A549 (cell line): Measurements from ENCODE around the gene CALHM3. TPM values are rescaled to one million over a fixed set of nuclear protein-coding genes. Genes with fewer than 3 reads are reported as not detected.
A peak's percentile ranks its signal among the peaks of the same experiment; 100 is the strongest.

Experiments
- ATAC-seq, 2 experiments: fragments of 200-7000 bp in 1 of 2; fragments of >200 bp in 1 of 2; cut with Nextera tagmentation in 1 of 2; cut with Tn5 transposase in 1 of 2; 3 replicates each; pipeline versions ENCODE4 v1.8.0 to v1.9.1; 2018 to 2020; ENCODE audit warnings: mild to moderate bottlenecking in 1 of 2, moderate library complexity in 1 of 2
- CTCF ChIA-PET: fragments of 300-600 bp; sonication (Branson Sonifier 250); formaldehyde crosslinking; extraction: SDS; loops from one replicate; lab custom pipeline; 2021; ENCODE audit warnings: antibody characterized with exemption, inconsistent platforms; lab: Yijun Ruan, JAX
- POLR2A ChIA-PET: fragments of 350-600 bp; formaldehyde crosslinking; extraction: SDS; loops from one replicate; lab custom pipeline; 2021; ENCODE audit warnings: antibody characterized with exemption, inconsistent platforms; lab: Yijun Ruan, JAX
- DNase-seq, 2 experiments: peaks; one replicate each; pipeline versions ENCODE4 v3.0.0 to v3.0.0-alpha.2; 2011 to 2016; ENCODE audit warnings: low read depth in 1 of 2, low spot score in 1 of 2
- FAIRE-seq: peaks from 2 replicates; lab custom pipeline; 2011; peaks lifted over from hg19 to GRCh38; lab: Jason Lieb, UNC
- H3K27ac ChIP-seq, 2 experiments: fragments of >200 bp; sonication (Bioruptor Twin); formaldehyde crosslinking; 3 replicates each; pipeline ENCODE4 v1.5.1; 2016 to 2017
- H3K4me1 ChIP-seq: fragments of >200 bp; sonication (Bioruptor Twin); formaldehyde crosslinking; 3 replicates; pipeline ENCODE4 v1.6.1; 2016
- H3K4me2 ChIP-seq: fragments of >200 bp; sonication (Bioruptor Twin); formaldehyde crosslinking; 3 replicates; pipeline ENCODE4 v1.6.1; 2016
- H3K4me3 ChIP-seq: fragments of >200 bp; sonication (Bioruptor Twin); formaldehyde crosslinking; 3 replicates; pipeline ENCODE4 v1.5.1; 2016
- H3K9me3 ChIP-seq: fragments of >200 bp; sonication (Bioruptor Twin); formaldehyde crosslinking; 3 replicates; pipeline ENCODE4 v1.6.1; 2016
- ATOH8 ChIP-seq: fragments of 250-450 bp; sonication (Bioruptor Pico); IDR thresholded peaks from 2 replicates; pipeline ENCODE4 v1.5.0; 2020; ENCODE audit warnings: low read depth, mild to moderate bottlenecking, moderate library complexity
- CBX2 ChIP-seq: fragments of 200-600 bp; sonication (generic); IDR thresholded peaks from 2 replicates; pipeline ENCODE4 v1.6.1; 2016; ENCODE audit warnings: low read depth, mild to moderate bottlenecking, borderline replicate concordance
- CBX8 ChIP-seq: fragments of 200-600 bp; sonication (generic); IDR thresholded peaks from 2 replicates; pipeline ENCODE4 v1.6.1; 2016
- CHD2 ChIP-seq: fragments of 150-350 bp; IDR thresholded peaks from 2 replicates; pipeline ENCODE4 v1.6.1; 2014; ENCODE audit warnings: low read length; ENCODE audit not compliant: partially characterized antibody
- CHD4 ChIP-seq: fragments of 200-600 bp; sonication (generic); IDR thresholded peaks from 2 replicates; pipeline ENCODE4 v1.6.1; 2016; ENCODE audit warnings: antibody characterized with exemption, mild to moderate bottlenecking, borderline replicate concordance
- EHF ChIP-seq: fragments of 250-450 bp; sonication (Bioruptor Pico); IDR thresholded peaks from 2 replicates; pipeline ENCODE4 v1.5.0; 2020; ENCODE audit warnings: mild to moderate bottlenecking
- ELK1 ChIP-seq: fragments of 150-350 bp; IDR thresholded peaks from 2 replicates; pipeline ENCODE4 v1.6.1; 2014; ENCODE audit warnings: low read depth, mild to moderate bottlenecking, low read length
- FOSL2 ChIP-seq, 2 experiments: fragments of 450-650 bp in 1 of 2; fragments of >200 bp in 1 of 2; sonication (Bioruptor Twin) in 1 of 2; formaldehyde crosslinking; IDR thresholded peaks; 2 replicates each; pipeline versions ENCODE4 v1.5.0 to v1.6.1; 2016 to 2020; ENCODE audit warnings: mild to moderate bottlenecking in 1 of 2, moderate library complexity in 1 of 2
- HDAC2 ChIP-seq: fragments of 200-600 bp; sonication (generic); IDR thresholded peaks from 2 replicates; pipeline ENCODE4 v1.6.1; 2016
- HOXA7 ChIP-seq: fragments of 250-450 bp; sonication (Bioruptor Pico); IDR thresholded peaks from 2 replicates; pipeline ENCODE4 v1.5.0; 2020; ENCODE audit warnings: mild to moderate bottlenecking, moderate library complexity
- JUN ChIP-seq, 2 experiments: fragments of >200 bp; sonication (Bioruptor Twin); formaldehyde crosslinking; IDR thresholded peaks; 2 replicates in 1 of 2; 3 replicates in 1 of 2; pipeline ENCODE4 v1.6.1; 2016 to 2017
- JUNB ChIP-seq: fragments of >200 bp; sonication (Bioruptor Twin); formaldehyde crosslinking; IDR thresholded peaks from 2 replicates; pipeline ENCODE4 v1.6.1; 2016
- KDM1A ChIP-seq: fragments of 200-600 bp; sonication (generic); IDR thresholded peaks from 2 replicates; pipeline ENCODE4 v1.6.1; 2016; ENCODE audit warnings: low read depth, mild to moderate bottlenecking
- KDM5A ChIP-seq: fragments of 200-600 bp; sonication (generic); IDR thresholded peaks from 2 replicates; pipeline ENCODE4 v1.6.1; 2016; ENCODE audit warnings: antibody characterized with exemption, mild to moderate bottlenecking
- NFE2L2 ChIP-seq: fragments of 150-350 bp; conservative IDR thresholded peaks from 2 replicates; pipeline ENCODE4 v1.6.1; 2014; ENCODE audit warnings: low read length
- PBX3 ChIP-seq: IDR thresholded peaks from 2 replicates; pipeline ENCODE4 v1.6.1; 2012
- PHF8 ChIP-seq: fragments of 200-600 bp; sonication (generic); IDR thresholded peaks from 2 replicates; pipeline ENCODE4 v1.6.1; 2016; ENCODE audit warnings: low read depth, mild to moderate bottlenecking, antibody characterized with exemption, moderate library complexity, borderline replicate concordance
- POLR2A ChIP-seq: IDR thresholded peaks from 2 replicates; pipeline ENCODE4 v1.6.1; 2012; ENCODE audit warnings: mild to moderate bottlenecking, low read length
- RARB ChIP-seq: fragments of 250-450 bp; sonication (Bioruptor Pico); IDR thresholded peaks from 2 replicates; pipeline ENCODE4 v1.8.0; 2021; ENCODE audit warnings: mild to moderate bottlenecking, moderate library complexity
- RCOR1 ChIP-seq: fragments of 150-350 bp; IDR thresholded peaks from 2 replicates; pipeline ENCODE4 v1.6.1; 2014; ENCODE audit warnings: antibody characterized with exemption, low read length, low read depth
- SMC3 ChIP-seq: fragments of >200 bp; sonication (Bioruptor Twin); formaldehyde crosslinking; IDR thresholded peaks from 3 replicates; pipeline ENCODE4 v1.6.1; 2018; ENCODE audit warnings: inconsistent platforms
- TFCP2L1 ChIP-seq: fragments of 250-450 bp; sonication (Bioruptor Pico); IDR thresholded peaks from 2 replicates; pipeline ENCODE4 v1.5.0; 2021; ENCODE audit warnings: mild to moderate bottlenecking
- TP53 ChIP-seq: fragments of 250-450 bp; sonication (Bioruptor Pico); IDR thresholded peaks from 2 replicates; pipeline ENCODE4 v1.5.0; 2021; ENCODE audit warnings: mild to moderate bottlenecking, moderate library complexity
- ZFP36 ChIP-seq: fragments of 450-650 bp; IDR thresholded peaks from 2 replicates; pipeline ENCODE4 v1.6.1; 2014; ENCODE audit warnings: borderline replicate concordance; ENCODE audit not compliant: partially characterized antibody
- ZNF302 ChIP-seq: fragments of 250-450 bp; sonication (Bioruptor Pico); IDR thresholded peaks from 2 replicates; pipeline ENCODE4 v1.9.0; 2021; ENCODE audit warnings: inconsistent platforms, mild to moderate bottlenecking, moderate library complexity
- ZSCAN20 ChIP-seq: fragments of 250-450 bp; sonication (Bioruptor Pico); IDR thresholded peaks from 2 replicates; pipeline ENCODE4 v1.8.0; 2022; ENCODE audit warnings: mild to moderate bottlenecking, moderate library complexity
- WGBS: methylation state at CpG from one replicate; pipeline ENCODE4 v1.1.6; 2017; ENCODE audit errors: missing lambda C conversion rate; 5-methylcytosine and 5-hydroxymethylcytosine counted together
- polyA plus RNA-seq, 4 experiments: library from polyadenylated mRNA; depleted of rRNA in 3 of 4; stranded (reverse); fragments of >200 nt; fragmentation: RNase III in 1 of 4; extraction: RNeasy Plus Mini Kit Qiagen cat#74134 plus additional on column Dnase treatment in 1 of 4; gene quantifications; 2 replicates in 3 of 4; 3 replicates in 1 of 4; pipeline ENCODE4 v1.2.3, GENCODE V29; 2011 to 2017

Gene CALHM3
- polyA plus RNA-seq, 2 of the 4 experiments (the other 2 are of a cell fraction): 0.08 to 0.21 TPM

DNA sequence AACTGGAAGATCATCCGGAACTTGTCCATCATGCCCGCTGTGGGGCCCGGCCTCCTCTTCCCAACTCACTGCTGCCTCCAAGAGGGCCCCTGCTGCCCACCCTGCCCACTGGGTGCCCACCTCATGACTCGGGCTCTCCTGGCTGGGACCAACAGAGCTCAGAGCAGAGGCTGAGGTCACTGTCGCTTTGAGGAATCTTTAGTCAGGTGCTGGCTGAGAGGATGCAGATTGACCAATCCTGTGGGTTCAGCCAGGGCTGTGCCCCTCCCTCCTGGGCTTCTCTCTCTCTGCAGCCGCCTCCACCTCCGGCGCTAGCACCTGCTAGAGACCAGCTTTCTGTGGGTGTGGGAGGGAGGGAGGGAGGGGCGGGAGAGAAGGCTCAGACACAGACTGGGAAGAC, 20.3 kb downstream of the CALHM3 start, which contains the start of gene CALHM1:
Gene CALHM1 (minus strand): TSS at position 181 of the 400 bp plus-strand sequence. CDS start 149 bp downstream, at position 32.
- Histone ChIP-seq H3K4me2 (no peak within 1 kb of the TSS), H3K9me3 (no peaks in the 10 kb centered on the region), H3K4me3 (no peak within 1 kb of the TSS), H3K27ac (no peak within 1 kb of the TSS), H3K4me1 (no peaks in the 10 kb centered on the region)
- WGBS: 76% methylated on average over 8 of the region's 9 CpGs
- ChIA-PET POLR2A (no interaction called here), CTCF (interaction anchor here (1.2 kb wide), 1 partner anchor 42 kb away, joined by 3 read pairs; no protein-coding TSS in a partner anchor)
- TF ChIP-seq NFE2L2: no peak
- TF ChIP-seq ZSCAN20 (CRISPR knock-in tag): no peak
- no peak for TF ChIP-seq RARB (CRISPR knock-in tag)
- no peak for TF ChIP-seq PHF8
- no peak for TF ChIP-seq JUN (IDR thresholded peaks at IDR 0.05)
- FAIRE-seq: no peak
- peak in 1 of 2 experiments; percentile 27; a peak in 3 of 6 replicates for ATAC-seq
- DNase-seq: no peak

GRCh38 chr10:103457896-103458583, 21.0 kb downstream of the CALHM3 start:
- WGBS: 89% methylated on average over 20 of the region's 39 CpGs
- ATAC-seq: no peak
- Histone ChIP-seq H3K4me3 (no peak overlapping the region), H3K4me2 (no peak overlapping the region), H3K27ac (no peak overlapping the region), H3K4me1 (no peaks in the 10 kb centered on the region), H3K9me3 (no peaks in the 10 kb centered on the region)
- DNase-seq: no peak
- no peak for FAIRE-seq
- ChIA-PET CTCF (interaction anchor here (1.0 to 1.3 kb wide), 3 partner anchors 16 to 41 kb away, joined by 3 to 4 read pairs (median 3); no protein-coding TSS in a partner anchor), POLR2A (no interaction called here)
- TF ChIP-seq CBX2 (no peak), JUN (IDR thresholded peaks at IDR 0.05) (no peak), KDM1A (no peak), ATOH8 (no peak), KDM5A (no peak), TFCP2L1 (CRISPR knock-in tag) (no peak), CHD2 (no peak), CHD4 (no peak), ZNF302 (CRISPR knock-in tag) (no peak), CBX8 (no peak), HDAC2 (no peak), PBX3 (no peak), ZFP36 (no peak)

DNA sequence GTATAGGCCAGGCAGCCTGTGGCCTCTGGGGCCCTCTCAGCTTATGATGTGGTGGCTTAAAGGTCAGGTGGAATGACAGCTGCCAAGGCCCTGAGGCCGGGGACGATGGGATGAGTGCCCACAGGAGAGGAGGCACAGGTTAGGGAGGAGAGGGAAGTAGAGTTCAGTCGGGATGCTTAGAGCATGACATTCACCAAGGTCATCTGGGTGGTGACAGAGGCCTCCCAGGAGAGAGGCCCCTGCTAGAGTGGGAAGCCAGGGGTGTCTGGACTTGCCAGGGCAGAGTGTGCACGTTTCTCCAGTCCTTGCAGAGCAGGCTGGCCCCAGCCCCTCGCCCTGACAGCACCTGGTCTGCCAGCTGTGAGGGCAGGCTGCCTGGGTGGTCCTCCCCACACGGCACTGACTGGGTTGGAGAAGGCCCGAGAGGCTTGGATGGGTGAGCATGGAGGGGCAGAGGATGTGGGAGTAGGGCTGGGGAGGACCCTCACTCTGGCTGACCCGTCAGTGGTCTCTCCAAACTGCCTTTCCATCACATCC, 21.8 kb downstream of the CALHM3 start:
- no peaks in the 10 kb centered on the region for H3K4me1 ChIP-seq
- DNase-seq: no peak
- no peak for TF ChIP-seq KDM5A
- no peak for TF ChIP-seq SMC3
- no peak for TF ChIP-seq ELK1
- TF ChIP-seq CBX2: no peak
- TF ChIP-seq JUNB: no peak
- TF ChIP-seq ZNF302 (CRISPR knock-in tag): no peak
- no peak for TF ChIP-seq RCOR1
- no peak for TF ChIP-seq EHF
- TF ChIP-seq FOSL2 (IDR thresholded peaks at IDR 0.05): no peak
- no peak for TF ChIP-seq FOSL2 (CRISPR knock-in tag; IDR thresholded peaks at IDR 0.05)
- no peak for TF ChIP-seq TP53
- no peak for TF ChIP-seq HOXA7
- TF ChIP-seq PBX3: no peak
- TF ChIP-seq POLR2A: no peak
- TF ChIP-seq, all 56 proteins: peak for 0
- Histone ChIP-seq H3K27ac (no peak overlapping the region), H3K4me3 (no peak overlapping the region), H3K4me2 (no peak overlapping the region), H3K9me3 (no peaks in the 10 kb centered on the region)
- WGBS: 69% methylated on average over 8 of the region's 8 CpGs
- CTCF ChIA-PET: interaction anchor here (1.0 to 1.3 kb wide), 2 partner anchors 15 to 18 kb away, joined by 3 to 4 read pairs; no protein-coding TSS in a partner anchor
- FAIRE-seq (no peak), ATAC-seq (no peak)
- POLR2A ChIA-PET: no interaction called here
